OCI-LY7 (cell line): ENCODE data around the gene CFL1. TPM values are rescaled to one million over a fixed set of nuclear protein-coding genes. Genes with fewer than 3 reads are reported as not detected.

ENCODE experiments used
- BruUV-seq: library from RNA; stranded (reverse); fragments of 400-500 nt; replicated peaks from 2 replicates; lab custom pipeline; 2021; lab: Mats Ljungman, UMichigan
- CTCF ChIA-PET: fragments of 300-600 bp; sonication (Branson Sonifier 250); formaldehyde crosslinking; loops from one replicate; lab custom pipeline; 2022; ENCODE audit warnings: antibody characterized with exemption; ENCODE audit not compliant: unreplicated experiment; lab: Charles Lee
- POLR2A ChIA-PET: fragments of 300-600 bp; sonication (Branson Sonifier 250); formaldehyde crosslinking; loops from one replicate; lab custom pipeline; 2022; ENCODE audit warnings: antibody characterized with exemption; lab: Charles Lee
- DNase-seq: peaks from one replicate; pipeline ENCODE4 v3.0.0-alpha.2; 2015; ENCODE audit warnings: low spot score
- H2AFZ ChIP-seq: fragments of 200-600 bp; sonication (generic), shearing (Covaris generic); 2 replicates; pipeline ENCODE4 v1.6.1; 2014; ENCODE audit warnings: mild to moderate bottlenecking, antibody characterized with exemption, low read length, moderate library complexity
- H3K27ac ChIP-seq: fragments of 200-600 bp; sonication (generic); 2 replicates; pipeline ENCODE4 v1.5.1; 2014; ENCODE audit warnings: mixed run types, low read depth, mild to moderate bottlenecking, moderate library complexity, low read length, inconsistent platforms; ENCODE audit not compliant: poor library complexity, severe bottlenecking
- H3K36me3 ChIP-seq: fragments of 200-600 bp; sonication (generic); 2 replicates; pipeline ENCODE4 v1.6.1; 2014; ENCODE audit warnings: mild to moderate bottlenecking, antibody characterized with exemption, low read length, moderate library complexity, mixed read lengths; ENCODE audit not compliant: insufficient read depth
- H3K4me1 ChIP-seq: fragments of 200-600 bp; sonication (generic); 2 replicates; pipeline ENCODE4 v1.5.1; 2014; ENCODE audit warnings: mild to moderate bottlenecking, low read length; ENCODE audit not compliant: insufficient read depth, poor library complexity, severe bottlenecking
- H3K4me2 ChIP-seq: fragments of 200-600 bp; sonication (generic); 2 replicates; pipeline ENCODE4 v1.6.1; 2014; ENCODE audit warnings: mild to moderate bottlenecking, low read length
- H3K4me3 ChIP-seq: fragments of 200-600 bp; sonication (generic); 2 replicates; pipeline ENCODE4 v1.5.1; 2014; ENCODE audit warnings: mild to moderate bottlenecking, low read depth, low read length; ENCODE audit not compliant: poor library complexity, severe bottlenecking
- H3K79me2 ChIP-seq: fragments of 200-600 bp; sonication (generic); 2 replicates; pipeline ENCODE4 v1.6.1; 2016; ENCODE audit warnings: low read depth, mild to moderate bottlenecking, low read length, moderate library complexity, mixed read lengths; ENCODE audit not compliant: insufficient read depth
- H3K9me2 ChIP-seq: fragments of 200-600 bp; sonication (generic); 2 replicates; pipeline ENCODE4 v1.6.1; 2016; ENCODE audit warnings: mild to moderate bottlenecking, low read length, mixed read lengths; ENCODE audit not compliant: insufficient read depth
- H3K9me3 ChIP-seq: fragments of 200-600 bp; sonication (generic); 2 replicates; pipeline ENCODE4 v1.6.1; 2014; ENCODE audit warnings: mild to moderate bottlenecking, mixed run types, low read length, mixed read lengths
- H4K20me1 ChIP-seq: fragments of 200-600 bp; sonication (generic); 2 replicates; pipeline ENCODE4 v1.6.1; 2014; ENCODE audit warnings: mild to moderate bottlenecking, antibody characterized with exemption, low read length, moderate library complexity, mixed read lengths; ENCODE audit not compliant: insufficient read depth
- CTCF ChIP-seq: fragments of 200-600 bp; sonication (generic); conservative IDR thresholded peaks from 2 replicates; pipeline ENCODE4 v1.5.1; 2014; ENCODE audit warnings: mild to moderate bottlenecking, antibody characterized with exemption, low read length, moderate library complexity, mixed read lengths
- EZH2phosphoT487 ChIP-seq: fragments of 200-600 bp; sonication (generic); IDR thresholded peaks from 2 replicates; pipeline ENCODE4 v1.6.1; 2018; ENCODE audit warnings: low read depth, borderline replicate concordance, mild to moderate bottlenecking, mixed run types, antibody characterized with exemption, low read length, moderate library complexity, mixed read lengths
- intact Hi-C: fragments of 100-400 bp; cut with micrococcal nuclease; formaldehyde crosslinking; loops from one replicate; pipeline ENCODE4 v1.10.0; 2022; ENCODE audit not compliant: unreplicated experiment
- total RNA-seq, 2 experiments: library from RNA; depleted of rRNA in 1 of 2; stranded (reverse); fragments of >200 nt in 1 of 2; shearing (Covaris generic) in 1 of 2; gene quantifications; 2 replicates each; pipeline ENCODE4 v1.2.3, GENCODE V29; 2014 to 2022

The CFL1 gene
- total RNA-seq, 2 experiments from 2014 or later: 1,019 to 1,119 TPM

- Histone ChIP-seq H3K79me2 (peaks cover 14% of the 10 kb centered on the region; the same call in 1 of the 2 replicates), H3K4me1 (no peaks in the 10 kb centered on the region), H3K9me3 (peaks cover 7% of the 10 kb centered on the region; the same call in 1 of the 2 replicates), H3K36me3 (peaks cover 48% of the 10 kb centered on the region), H3K9me2 (no peaks in the 10 kb centered on the region), H3K27ac (no peak overlapping the region), H3K4me2 (no peak overlapping the region), H4K20me1 (peaks cover 2% of the 10 kb centered on the region), H2AFZ (no peak overlapping the region), H3K4me3 (no peak overlapping the region)
- BruUV-seq: no TSS peak
- intact Hi-C loops: no loop called here
- no peak for DNase-seq
- no peak for TF ChIP-seq EZH2phosphoT487
- no peak for TF ChIP-seq CTCF
- ChIA-PET POLR2A (no interaction called here), CTCF (no interaction called here)
Observed at GRCh38 chr11:65850217-65851082, 7.5 kb downstream of the CFL1 start.

- Histone ChIP-seq H3K4me2 (no peak overlapping the region), H3K9me2 (no peaks in the 10 kb centered on the region), H3K9me3 (peaks cover 7% of the 10 kb centered on the region; the same call in 1 of the 2 replicates), H3K36me3 (peaks cover 41% of the 10 kb centered on the region), H3K4me1 (no peaks in the 10 kb centered on the region), H3K4me3 (no peak overlapping the region), H4K20me1 (no peaks in the 10 kb centered on the region), H2AFZ (no peak overlapping the region), H3K79me2 (peaks cover 7% of the 10 kb centered on the region; the same call in 1 of the 2 replicates), H3K27ac (no peak overlapping the region)
- no TSS peak for BruUV-seq
- DNase-seq: no peak
- intact Hi-C loops: no loop called here
- CTCF ChIA-PET: no interaction called here
- POLR2A ChIA-PET: no interaction called here
- TF ChIP-seq CTCF (no peak), EZH2phosphoT487 (no peak)
Observed at GRCh38 chr11:65849771-65850216, 8.2 kb downstream of the CFL1 start.

GRCh38 chr11:65849366-65849765 lies 8.6 kb downstream of the CFL1 start:
- intact Hi-C loops: no loop called here
- no peak overlapping the region for H2AFZ ChIP-seq
- DNase-seq: no peak

More at GRCh38 chr11:65849366-65849765, 8.6 kb downstream of the CFL1 start:
- no peak for TF ChIP-seq EZH2phosphoT487
- no peak for TF ChIP-seq CTCF
- CTCF ChIA-PET: interaction anchor here (0.5 kb wide), 1 partner anchor 39 kb away, joined by 8 read pairs; the partner anchor contains the start of gene FIBP
- no peaks in the 10 kb centered on the region for H4K20me1 ChIP-seq
- BruUV-seq: no TSS peak
- H3K79me2 ChIP-seq: peaks cover 3% of the 10 kb centered on the region; the same call in 1 of the 2 replicates
- H3K4me1 ChIP-seq: no peaks in the 10 kb centered on the region
- H3K36me3 ChIP-seq: peaks cover 37% of the 10 kb centered on the region
- no peak overlapping the region for H3K4me2 ChIP-seq
- H3K9me2 ChIP-seq: no peaks in the 10 kb centered on the region
- peaks cover 7% of the 10 kb centered on the region; the same call in 1 of the 2 replicates for H3K9me3 ChIP-seq
- POLR2A ChIA-PET: no interaction called here
- H3K4me3 ChIP-seq: no peak overlapping the region
- no peak overlapping the region for H3K27ac ChIP-seq
